Thyroid gland (tissue), 4 donors: Measurements from ENCODE around the gene ZNF143.

Experiments
- CTCF ChIP-seq, 6 experiments: fragments of 200-600 bp in 3 of 6; fragments of 450-650 bp in 3 of 6; sonication (generic) in 3 of 6; IDR thresholded peaks; one replicate each; pipeline ENCODE4 v1.5.1; 2016 to 2019; ENCODE audit warnings: antibody characterized with exemption in 6 of 6, mild to moderate bottlenecking in 2 of 6, inconsistent platforms in 1 of 6, moderate library complexity in 1 of 6
- POLR2A ChIP-seq, 2 donors: fragments of 450-650 bp; IDR thresholded peaks; one replicate each; pipeline ENCODE4 v1.6.1; 2017; ENCODE audit warnings: antibody characterized with exemption in 2 of 2, mild to moderate bottlenecking in 2 of 2, moderate library complexity in 1 of 2

- TF ChIP-seq CTCF (IDR thresholded peaks at IDR 0.05) (no peak), POLR2A (IDR thresholded peaks at IDR 0.05) (no peak)
Measured at GRCh38 chr11:9566561-9567063, 105.8 kb downstream of the ZNF143 start.
